Kidney epithelial cell (primary cell): ENCODE measurements around the gene COL23A1. TPM values are rescaled to one million over a fixed set of nuclear protein-coding genes. Genes with fewer than 3 reads are reported as not detected.

ENCODE experiments used
- DNase-seq: peaks from one replicate; pipeline ENCODE4 v3.0.0-alpha.2; 2010; ENCODE audit warnings: low read depth
- H3K27me3 ChIP-seq: 2 replicates; pipeline ENCODE4 v1.6.0; 2011; ENCODE audit warnings: low read length; ENCODE audit not compliant: control insufficient read depth, insufficient read depth
- H3K36me3 ChIP-seq: 2 replicates; pipeline ENCODE4 v1.5.1; 2011; ENCODE audit warnings: low read length; ENCODE audit not compliant: control insufficient read depth, insufficient read depth
- H3K4me3 ChIP-seq: 2 replicates; pipeline ENCODE4 v1.5.1; 2011; ENCODE audit warnings: low read depth, mild to moderate bottlenecking, control low read depth, low read length
- total RNA-seq: library from RNA; depleted of rRNA; stranded (reverse); fragments of >200 nt; gene quantifications from 2 replicates; pipeline ENCODE4 v1.2.3, GENCODE V29; 2015
- TF ChIP-seq, protein P1 (sequence below): IDR thresholded peaks from 2 replicates; pipeline ENCODE4 v1.5.1; 2011; ENCODE audit warnings: mild to moderate bottlenecking, moderate library complexity, low read length, control low read depth, inconsistent platforms; ENCODE audit not compliant: insufficient read depth, poor library complexity, severe bottlenecking

COL23A1 gene
- total RNA-seq, 1 donor from 2014 or later: 0.17 TPM

DNA sequence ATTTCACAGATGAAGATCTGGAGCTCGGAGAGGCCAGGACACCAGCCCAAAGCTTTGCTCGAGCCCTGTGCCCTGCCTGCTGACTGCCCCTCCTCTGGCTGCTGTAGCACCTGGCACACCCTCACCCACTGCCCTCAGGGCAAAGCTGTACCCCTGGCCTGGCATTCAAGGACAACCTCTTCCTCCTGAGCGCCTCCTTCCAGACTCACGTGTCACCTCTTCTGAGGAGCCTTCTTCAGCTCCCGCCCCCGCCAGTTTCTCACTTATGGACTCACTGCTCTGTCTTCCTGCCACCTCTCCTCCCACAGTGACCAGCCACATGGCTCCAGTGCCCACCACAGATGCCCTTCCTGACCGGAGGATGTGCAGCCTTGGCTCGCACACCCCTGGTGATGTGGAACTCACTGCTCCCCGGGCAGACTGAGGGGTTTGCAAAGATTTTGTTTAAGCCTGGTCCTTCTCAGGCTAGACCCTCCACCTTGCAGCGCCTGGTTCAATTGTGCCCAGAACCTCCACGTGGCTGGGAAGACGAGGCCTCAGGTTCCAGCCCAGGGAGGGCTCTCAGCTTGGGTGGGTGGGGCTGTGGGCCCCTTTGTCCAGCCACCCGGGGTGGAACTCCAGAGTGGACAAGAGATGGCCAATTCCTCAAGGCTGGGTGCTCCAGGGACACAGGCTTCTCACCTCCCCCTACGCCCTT is 311.0 kb downstream of the COL23A1 start:
- no peak for DNase-seq
- H3K4me3 ChIP-seq: no peak overlapping the region
- no peaks in the 10 kb centered on the region for H3K36me3 ChIP-seq
- TF ChIP-seq, protein P1, sequence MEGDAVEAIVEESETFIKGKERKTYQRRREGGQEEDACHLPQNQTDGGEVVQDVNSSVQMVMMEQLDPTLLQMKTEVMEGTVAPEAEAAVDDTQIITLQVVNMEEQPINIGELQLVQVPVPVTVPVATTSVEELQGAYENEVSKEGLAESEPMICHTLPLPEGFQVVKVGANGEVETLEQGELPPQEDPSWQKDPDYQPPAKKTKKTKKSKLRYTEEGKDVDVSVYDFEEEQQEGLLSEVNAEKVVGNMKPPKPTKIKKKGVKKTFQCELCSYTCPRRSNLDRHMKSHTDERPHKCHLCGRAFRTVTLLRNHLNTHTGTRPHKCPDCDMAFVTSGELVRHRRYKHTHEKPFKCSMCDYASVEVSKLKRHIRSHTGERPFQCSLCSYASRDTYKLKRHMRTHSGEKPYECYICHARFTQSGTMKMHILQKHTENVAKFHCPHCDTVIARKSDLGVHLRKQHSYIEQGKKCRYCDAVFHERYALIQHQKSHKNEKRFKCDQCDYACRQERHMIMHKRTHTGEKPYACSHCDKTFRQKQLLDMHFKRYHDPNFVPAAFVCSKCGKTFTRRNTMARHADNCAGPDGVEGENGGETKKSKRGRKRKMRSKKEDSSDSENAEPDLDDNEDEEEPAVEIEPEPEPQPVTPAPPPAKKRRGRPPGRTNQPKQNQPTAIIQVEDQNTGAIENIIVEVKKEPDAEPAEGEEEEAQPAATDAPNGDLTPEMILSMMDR: no peak
- peaks cover 17% of the 10 kb centered on the region for H3K27me3 ChIP-seq

DNA sequence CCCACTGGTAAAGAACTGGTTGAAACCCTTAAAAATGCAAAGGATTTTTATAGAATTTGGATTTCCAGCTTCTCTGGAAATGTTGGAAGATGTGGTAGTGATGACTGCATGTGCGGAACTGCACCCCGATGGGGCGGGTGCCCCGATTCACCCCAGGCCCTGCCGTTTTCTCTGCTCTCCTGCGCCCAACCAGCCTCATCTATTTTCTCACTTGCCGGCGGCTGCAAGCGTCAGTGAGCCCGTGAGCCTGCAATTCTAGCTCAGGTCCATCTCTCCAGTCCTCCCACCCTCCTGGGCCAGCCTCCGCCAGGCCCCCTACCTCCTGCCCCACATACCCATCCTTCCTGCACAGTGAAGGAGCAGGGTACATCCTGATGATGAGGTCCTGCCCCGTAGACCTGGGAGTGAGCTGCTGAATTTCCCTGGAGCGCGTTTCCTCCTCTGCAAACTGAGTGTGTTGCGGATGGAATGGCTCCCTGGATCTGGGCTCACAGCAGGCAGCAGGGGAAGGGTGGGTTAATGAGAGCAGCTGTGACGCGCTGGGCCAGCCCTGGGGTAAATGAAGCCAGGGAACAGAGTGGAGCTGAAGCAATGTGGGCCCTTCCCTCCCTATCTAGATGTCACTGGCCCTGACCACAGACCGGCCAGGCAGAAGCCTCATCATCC is 311.7 kb downstream of the COL23A1 start:
- DNase-seq: no peak
- Histone ChIP-seq H3K27me3 (peaks cover 17% of the 10 kb centered on the region), H3K36me3 (no peaks in the 10 kb centered on the region), H3K4me3 (no peak overlapping the region)
- TF ChIP-seq, protein P1: no peak

DNA sequence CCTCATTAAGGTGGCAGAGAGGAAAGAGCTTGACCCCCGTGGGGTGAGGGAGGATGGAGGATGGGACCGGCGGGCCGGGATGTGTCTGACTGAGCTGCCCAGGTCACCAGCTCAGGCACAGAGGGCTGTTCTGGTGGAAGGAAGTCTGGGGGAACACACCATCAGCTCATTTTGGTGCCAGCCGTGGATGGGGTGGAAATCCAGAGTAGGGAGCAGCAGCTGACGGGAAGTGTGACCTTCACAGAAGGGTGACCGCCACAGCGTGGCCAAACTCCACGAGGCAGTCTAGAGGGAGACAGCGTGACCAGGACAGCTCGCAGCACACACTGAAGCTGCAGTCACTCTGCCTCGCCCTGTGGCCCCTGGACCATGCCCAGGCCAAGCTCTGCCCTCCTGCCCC is 312.3 kb downstream of the COL23A1 start:
- H3K27me3 ChIP-seq: peaks cover 17% of the 10 kb centered on the region
- H3K4me3 ChIP-seq: no peak overlapping the region
- DNase-seq: no peak
- TF ChIP-seq, protein P1: no peak
- H3K36me3 ChIP-seq: no peaks in the 10 kb centered on the region

DNA sequence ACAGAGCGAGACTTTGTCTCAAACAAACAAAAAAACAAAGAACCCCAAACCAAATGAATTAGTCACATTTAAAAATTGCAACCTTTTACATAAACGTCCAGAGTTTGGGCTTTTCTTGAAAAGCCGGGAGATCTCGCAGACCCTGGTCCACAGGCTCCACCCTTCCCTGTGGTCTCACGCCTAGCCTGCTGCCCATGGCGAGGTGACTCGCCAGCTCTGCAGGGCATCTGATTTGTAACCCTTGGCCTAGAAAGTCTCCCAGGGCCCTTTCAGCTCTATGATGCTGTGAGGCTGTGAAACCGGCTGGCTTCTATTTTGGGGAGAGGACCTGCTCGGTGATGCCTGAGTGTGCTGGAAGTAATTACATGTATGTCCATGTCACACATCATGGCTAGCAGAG is 312.8 kb downstream of the COL23A1 start:
- H3K4me3 ChIP-seq: no peak overlapping the region
- H3K27me3 ChIP-seq: peaks cover 17% of the 10 kb centered on the region
- H3K36me3 ChIP-seq: no peaks in the 10 kb centered on the region
- DNase-seq: no peak
- TF ChIP-seq, protein P1: no peak

DNA sequence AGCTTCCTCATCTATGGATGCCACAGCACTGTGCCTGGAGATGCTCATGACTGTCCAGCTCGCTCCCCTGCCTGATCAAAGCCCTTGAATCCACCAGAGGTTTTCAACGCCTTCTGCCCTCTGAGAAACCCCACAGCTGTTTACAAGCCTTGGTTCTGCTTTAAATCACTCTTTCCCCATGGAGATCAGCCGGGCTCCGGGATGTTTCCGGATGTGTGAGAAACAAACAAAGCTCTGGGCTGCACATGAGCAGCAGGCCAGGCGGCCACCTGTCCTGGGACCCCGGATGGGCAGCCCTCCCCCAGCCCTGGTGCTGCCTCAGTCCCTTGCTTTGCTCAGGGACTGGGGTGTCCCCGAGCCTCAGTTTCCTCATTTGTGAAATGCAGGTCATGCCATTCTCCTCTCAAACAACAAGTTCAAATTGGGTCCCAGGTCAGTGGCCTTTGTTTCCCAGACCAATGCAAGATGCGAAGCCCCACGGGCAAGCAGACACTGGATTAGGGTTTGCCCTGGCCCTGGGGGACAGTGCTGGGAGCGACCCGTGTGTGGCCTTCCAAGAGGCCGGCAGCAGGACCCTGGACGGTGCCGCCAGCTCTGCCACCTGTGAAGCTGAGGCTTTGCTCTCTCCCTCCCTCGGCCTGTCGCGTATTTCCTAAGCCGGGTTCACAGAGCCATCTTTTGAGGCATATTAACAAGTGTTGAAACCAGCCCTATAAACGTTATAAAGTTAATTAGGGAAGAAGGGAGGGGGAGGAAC is 315.2 kb downstream of the COL23A1 start:
- Histone ChIP-seq H3K36me3 (no peaks in the 10 kb centered on the region), H3K27me3 (peaks cover 15% of the 10 kb centered on the region), H3K4me3 (no peak overlapping the region)
- TF ChIP-seq, protein P1: no peak
- DNase-seq: no peak
